NCI-H69 (cell line): Measurements from ENCODE around the gene ABCF1.
"Not testable (repeated sequence)": the region's sequence is repeated elsewhere in the genome, so short reads cannot be mapped to it uniquely, and the experiment has no call there.

Experiments
- DNase-seq: peaks from one replicate; lab custom pipeline; 2025; lab: John Stamatoyannopoulos, UW

The ABCF1 gene

GRCh38 chr6:30571075-30571761, at the start of gene ABCF1:
Gene ABCF1 (plus strand): TSS chr6:30571442. CDS start chr6:30571488, 46 bp downstream.
- DNase-seq: peak; percentile 99

- DNase-seq: not testable (repeated sequence)
These were observed 49.3 kb upstream of the ABCF1 start for GRCh38 chr6:30521952-30522351.

DNA sequence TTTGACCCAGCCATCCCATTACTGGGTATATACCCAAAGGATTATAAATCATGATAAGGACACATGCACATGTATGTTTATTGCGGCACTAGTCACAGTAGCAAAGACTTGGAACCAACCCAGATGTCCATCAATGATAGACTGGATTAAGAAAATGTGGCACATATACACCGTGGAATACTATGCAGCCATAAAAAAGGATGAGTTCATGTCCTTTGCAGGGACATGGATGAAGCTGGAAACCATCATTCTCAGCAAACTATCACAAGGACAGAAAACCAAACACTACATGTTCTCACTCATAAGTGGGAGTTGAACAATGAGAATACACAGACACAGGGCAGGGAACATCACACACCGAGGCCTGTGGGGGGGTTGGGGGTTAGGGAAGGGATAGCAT, 44.8 kb upstream of the ABCF1 start:
- DNase-seq: not testable (repeated sequence)

GRCh38 chr6:30529349-30529875, 41.8 kb upstream of the ABCF1 start:
- DNase-seq: not testable (repeated sequence)

DNA sequence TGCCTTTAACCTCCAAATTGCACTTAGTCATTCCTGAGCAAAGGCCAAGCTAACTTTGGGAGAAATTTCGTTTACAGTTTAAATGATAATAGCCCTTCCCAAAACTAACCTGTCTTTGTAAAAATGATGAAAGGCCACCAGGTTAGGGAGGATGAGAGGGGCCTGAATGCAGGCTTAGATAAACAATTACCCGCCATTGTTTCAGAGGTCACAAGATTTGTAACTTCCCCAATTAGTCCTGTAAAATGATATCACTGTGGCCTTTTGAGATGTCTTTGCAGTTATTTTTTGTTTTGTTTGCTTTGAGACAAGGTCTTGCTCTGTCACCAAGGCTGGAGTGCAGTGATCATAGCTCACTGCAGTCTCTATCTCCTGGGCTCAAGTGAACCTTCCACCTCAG, 41.2 kb upstream of the ABCF1 start:
- DNase-seq: no peak

- no peak for DNase-seq
These were observed 37.6 kb upstream of the ABCF1 start for GRCh38 chr6:30533460-30534294.

DNA sequence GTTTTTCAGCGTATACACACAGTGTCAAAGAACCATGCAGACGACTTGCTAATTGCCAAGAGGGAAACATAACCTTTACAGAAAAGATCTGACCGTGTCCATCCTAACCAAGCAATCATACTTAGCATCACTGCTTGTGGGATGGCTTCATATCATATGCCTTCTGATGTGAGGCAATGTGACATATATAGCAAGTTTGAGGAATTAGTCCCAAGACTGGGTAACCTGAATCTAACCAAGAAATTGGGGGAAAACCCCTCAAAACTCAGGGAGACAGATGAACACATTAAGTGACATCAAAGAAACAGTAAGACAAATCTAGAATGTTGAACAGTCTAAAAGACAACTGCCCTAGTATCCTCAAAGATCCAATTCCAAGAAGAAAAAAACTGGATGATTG, 33.3 kb upstream of the ABCF1 start:
- DNase-seq: no peak

DNA sequence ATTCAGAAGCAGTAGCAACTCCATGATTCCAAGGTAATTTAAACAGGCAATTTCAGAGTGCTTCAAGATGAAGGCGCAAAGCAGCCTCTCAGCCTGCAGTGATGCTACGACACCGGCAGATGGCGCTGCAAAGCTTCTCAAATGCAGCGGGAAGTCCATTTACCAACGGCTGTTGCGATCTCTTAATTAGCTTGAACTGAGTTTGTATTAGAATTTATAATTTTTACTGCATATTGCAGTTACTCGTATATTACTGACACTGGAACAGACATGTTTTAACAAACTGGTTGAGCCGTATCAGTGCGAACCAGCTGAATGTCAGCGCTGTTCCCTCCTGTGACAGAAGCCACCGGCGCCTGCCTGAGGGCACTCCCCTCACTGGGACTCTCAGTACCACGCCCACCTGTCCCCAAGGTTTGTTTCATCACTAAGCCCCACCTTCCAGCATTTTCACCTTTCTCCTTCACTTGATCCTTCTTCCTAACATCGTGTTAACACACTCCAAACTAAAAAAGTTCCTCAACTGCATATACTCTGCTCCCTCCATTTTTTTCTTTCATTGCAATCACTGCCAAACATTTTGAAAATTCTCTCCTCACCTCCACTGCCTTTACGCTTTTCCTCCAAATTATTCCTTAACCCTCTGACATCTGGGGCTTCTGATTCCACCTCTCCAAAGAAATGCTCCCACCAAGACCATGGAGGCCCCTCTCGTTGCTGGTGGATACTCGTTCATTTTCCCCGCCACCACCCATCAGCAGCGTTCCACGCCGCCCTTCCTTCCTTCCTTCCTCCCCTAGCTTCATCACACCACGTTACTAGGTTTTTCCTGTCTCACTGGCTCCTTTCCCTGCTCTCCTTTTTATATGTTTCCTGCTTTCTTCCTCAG, 29.5 kb upstream of the ABCF1 start:
- peak; percentile 84 for DNase-seq

DNA sequence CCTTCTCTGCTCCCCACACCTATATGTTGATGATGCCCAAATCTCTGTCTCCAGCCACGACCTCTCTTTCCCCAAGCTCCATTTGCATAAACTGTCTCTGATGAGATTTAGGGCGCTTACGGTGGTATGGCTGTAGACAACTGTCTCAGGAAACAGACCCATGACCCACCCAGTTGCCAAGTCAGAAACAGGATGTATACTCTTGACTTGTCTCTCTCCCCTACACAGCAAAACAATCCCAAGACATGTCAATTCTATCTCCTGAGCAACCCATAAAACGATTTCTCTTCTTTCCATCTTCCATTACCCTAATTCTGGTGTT, 28.9 kb upstream of the ABCF1 start:
- no peak for DNase-seq

DNA sequence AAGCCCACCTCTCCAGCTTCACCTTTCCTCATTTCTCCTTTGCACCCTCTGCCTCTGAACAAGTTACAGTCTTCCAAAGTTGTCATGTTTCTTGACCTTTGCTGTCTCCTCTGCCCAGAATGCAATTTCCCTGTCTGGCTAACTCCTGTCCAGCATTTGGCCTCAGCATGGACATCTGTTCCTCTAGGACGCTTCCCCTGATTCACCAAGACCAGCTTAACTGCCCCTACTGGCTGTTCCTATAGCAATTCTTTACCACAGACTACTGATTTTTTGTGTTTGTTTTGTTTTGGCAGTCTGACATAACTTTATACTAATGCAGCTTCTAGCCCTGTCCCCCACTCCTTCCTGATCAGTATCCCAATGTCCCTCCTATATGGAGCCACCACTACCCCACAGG, 28.3 kb upstream of the ABCF1 start:
- no peak for DNase-seq

DNA sequence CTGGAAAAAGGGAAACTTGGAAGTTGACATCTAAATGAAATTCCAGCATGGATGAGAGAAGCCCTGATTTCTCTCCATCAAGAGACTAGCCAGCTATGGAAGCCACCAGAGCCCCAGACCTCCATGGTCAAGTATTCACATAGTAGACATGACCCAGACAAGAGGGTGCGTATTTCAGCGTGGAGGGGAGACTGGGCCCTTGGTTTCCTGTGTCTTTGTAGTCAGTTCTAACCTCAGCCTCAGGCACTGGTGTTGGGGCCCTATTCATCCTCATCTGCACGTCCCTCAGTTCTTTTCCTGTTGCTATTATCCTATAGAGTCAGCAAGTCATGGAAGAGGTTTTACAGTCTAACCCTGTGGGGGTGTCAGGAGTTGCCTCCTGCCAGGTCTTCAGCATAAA, 27.4 kb upstream of the ABCF1 start:
- DNase-seq: no peak

DNA sequence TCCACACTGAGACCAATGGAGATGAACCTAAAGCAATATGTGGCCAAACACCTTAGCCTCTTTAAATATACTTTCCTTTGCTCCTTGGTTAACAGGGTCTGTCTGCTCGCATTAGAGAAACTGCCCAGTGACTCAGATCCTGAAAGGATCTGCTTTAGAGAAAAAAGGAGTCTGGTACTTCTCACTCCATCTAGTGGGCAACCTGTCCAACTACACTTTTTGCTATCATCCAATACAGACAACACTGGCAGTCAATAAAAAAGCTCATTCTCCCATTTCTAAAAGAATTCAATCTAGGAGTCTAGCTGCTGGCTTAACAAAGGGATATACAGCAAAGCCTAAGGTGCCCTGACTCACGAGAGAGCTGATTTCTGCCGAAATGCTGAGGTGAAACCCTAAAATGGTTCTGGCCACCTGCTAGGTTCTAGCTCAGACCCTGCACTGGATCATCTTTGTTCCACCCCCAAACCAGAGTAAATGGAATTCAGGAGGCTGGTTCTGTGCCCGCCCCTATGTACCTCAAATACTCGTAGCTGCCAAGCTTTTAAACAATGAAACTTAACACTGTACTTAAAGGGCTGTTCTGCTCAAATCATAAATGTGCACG, 26.5 kb upstream of the ABCF1 start:
- DNase-seq: peak; percentile 64

GRCh38 chr6:30547454-30547853, 23.8 kb upstream of the ABCF1 start:
- DNase-seq: no peak

- DNase-seq: no peak
These were observed 22.9 kb upstream of the ABCF1 start for GRCh38 chr6:30548375-30548774.

DNA sequence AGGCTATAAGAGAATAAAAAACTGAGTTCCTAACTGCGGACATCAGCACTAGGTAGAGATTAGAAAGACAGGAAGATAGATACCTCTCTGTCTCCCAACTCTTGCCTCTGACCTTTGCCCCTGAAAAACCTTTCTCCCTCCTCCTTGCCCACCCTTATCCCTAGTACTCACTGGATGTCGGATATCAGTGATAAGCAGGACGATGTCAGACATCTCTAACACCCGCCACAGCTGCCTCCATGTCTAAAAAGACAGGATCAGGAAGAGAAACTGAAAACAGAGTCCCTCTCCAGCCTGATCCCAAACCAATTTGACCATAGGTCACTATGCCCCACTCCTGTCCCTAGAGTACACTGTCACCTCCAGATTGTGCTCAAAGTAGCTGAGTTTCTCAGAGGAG, 16.8 kb upstream of the ABCF1 start:
- DNase-seq: no peak

DNA sequence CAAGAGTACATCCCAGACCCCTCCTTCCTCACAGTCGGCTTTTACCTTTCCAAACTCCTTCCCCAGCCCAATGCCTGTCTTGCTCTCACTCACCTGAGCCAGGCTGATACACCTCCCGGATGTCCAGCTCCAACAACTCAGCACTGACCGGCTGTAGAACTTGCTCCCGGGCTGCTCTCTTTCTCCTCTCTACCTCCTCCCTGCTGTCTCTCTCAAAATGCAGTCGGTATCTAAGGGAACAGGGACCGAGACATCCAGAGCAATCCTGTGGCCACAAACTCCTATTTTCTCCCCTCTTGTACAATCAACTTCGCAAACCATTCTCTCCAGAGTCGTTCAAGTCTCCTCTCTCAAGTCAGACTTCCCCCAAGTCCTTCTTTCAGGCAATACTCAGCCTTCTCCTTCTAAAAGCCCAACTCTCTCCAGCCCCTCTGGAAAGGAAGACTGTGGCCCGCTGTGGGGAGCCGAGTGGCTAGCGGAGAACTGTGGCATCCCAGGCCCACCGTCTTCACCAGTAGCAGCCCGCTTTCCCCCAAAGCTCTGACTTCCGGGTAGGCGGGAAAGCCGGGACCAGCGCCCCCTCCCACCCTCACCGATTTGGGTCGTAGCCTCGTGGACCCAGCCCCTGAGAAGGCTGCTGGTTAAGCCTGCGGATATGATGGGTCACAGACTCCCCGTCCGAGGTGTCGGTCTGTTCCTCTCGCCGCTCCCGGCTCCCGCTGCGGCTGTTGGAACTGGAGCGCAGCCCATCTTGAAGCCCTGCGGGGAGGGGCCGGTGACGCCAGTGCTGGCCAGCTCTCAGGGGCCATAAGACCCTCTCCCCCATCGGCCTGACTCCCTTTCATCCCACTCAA, 16.1 kb upstream of the ABCF1 start:
- peak; percentile 73 for DNase-seq

DNA sequence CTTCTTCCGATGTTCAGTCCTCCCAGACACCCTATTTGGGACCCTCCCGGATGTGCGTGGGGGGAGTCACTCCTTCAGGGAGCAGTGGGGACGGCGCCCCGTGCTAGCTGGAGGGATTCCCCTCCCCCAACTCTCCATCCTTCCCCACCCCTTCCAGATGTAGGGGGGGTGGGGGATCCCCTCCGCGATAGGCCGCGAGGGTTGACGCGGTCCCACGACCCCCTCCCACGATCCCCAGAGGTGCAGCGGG, 15.5 kb upstream of the ABCF1 start:
- no peak for DNase-seq

DNA sequence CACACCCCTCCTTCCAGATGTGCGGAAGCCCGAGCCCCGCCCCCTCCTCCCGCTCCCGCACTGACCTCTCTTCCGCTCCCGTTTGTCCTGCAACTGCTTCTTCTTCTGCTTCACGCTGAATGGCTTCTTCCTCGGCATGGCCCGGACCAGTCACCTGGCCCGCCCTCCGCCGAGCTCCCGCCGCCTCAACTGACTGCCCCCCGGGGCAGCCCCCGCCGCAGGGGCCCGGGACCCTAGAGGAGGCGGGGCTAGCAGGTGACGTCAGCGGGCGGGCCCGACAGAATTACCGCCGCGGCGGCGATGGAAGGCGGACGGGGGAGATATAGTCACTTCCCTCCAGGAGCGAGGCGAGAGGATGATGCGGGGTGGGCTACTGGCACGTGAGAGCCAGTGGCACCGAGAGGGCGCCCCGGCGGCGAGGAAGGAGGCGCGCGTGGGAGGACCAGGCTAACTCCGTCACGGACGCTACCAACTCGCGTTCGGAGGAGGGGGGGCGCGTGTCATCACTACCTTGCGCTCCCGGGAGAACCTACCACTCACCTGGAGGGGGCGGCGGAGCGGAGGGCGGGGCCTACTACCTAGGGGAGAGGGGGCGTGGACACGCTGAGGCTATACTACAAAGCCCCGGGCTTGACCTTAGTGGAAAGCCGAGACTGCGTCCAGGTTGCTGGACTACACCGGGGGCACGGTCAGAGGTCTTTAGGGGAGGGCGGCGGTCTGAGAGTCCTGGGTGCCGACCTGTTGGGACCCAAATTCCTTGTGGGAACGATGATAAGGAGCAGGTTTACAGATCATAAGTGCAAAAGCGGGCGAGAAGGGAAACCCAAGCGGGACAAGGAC, 15.0 kb upstream of the ABCF1 start, which contains the start of gene GNL1:
Gene GNL1, minus strand, starts transcription at position 424 of the 840 bp plus-strand sequence. Its CDS starts 286 bp downstream, at position 138.
- DNase-seq: peak; percentile 98

DNA sequence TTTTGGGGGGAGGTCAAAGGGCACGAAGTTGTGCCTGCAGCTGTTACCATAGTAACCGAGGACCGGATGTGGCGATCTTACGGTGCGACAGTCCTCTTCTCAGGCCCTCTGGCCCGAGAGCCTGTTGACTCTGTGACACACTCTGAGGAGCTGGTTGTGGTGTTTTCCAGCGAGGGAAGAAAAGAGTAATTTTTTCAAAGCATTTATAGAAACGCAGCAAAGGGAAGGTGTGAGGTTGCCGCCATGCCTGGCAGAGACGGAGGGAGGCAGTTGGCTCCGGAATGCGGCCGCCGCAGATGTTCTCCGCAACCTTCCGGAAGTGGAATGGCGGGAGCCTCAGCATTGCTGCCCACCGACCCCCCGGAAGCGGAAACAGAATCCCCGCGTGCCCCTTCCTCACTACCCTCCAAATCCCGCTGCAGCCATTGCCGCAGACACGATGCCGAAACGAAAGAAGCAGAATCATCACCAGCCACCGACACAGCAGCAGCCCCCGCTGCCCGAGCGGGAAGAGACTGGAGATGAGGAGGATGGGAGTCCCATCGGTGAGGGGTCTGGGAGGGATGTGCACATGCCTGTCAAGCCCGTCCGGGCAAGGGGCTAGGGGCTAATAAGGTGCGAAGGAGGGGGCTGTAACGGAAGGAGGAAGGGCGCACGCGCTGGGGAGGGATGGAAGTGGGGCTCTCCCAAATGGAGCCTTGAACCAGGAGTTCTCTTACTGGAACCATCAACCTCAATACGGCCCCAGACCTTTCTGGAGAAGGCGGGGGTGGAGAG, 14.1 kb upstream of the ABCF1 start, which contains the start of gene PRR3:
Gene PRR3, plus strand, starts transcription at position 390 of the 777 bp plus-strand sequence. Its CDS starts 50 bp downstream, at position 440.
- peak; percentile 95 for DNase-seq
